Body of pancreas (tissue), 4 donors: ENCODE results near the gene GABRR1. TPM values are rescaled to one million over a fixed set of nuclear protein-coding genes. Genes with fewer than 3 reads are reported as not detected.

ENCODE experiments used
- ATAC-seq: fragments of 150-250 bp; one replicate; pipeline ENCODE4 v1.9.1; 2016
- DNase-seq, 4 donors: peaks; one replicate each; pipeline ENCODE4 v3.0.0-alpha.2; 2019
- H3K27ac ChIP-seq, 4 donors: fragments of 200-600 bp; sonication (generic); 1 replicate in 3 of 4; 2 replicates in 1 of 4; pipeline versions ENCODE4 v1.5.1 to v1.6.1; 2016 to 2019; ENCODE audit warnings: mild to moderate bottlenecking in 1 of 4, mixed read lengths in 1 of 4, moderate library complexity in 1 of 4
- H3K27me3 ChIP-seq, 2 donors: fragments of 200-600 bp; sonication (generic); one replicate each; pipeline ENCODE4 v1.6.0; 2016; ENCODE audit warnings: mild to moderate bottlenecking in 1 of 2
- H3K36me3 ChIP-seq, 2 donors: fragments of 200-600 bp; sonication (generic); replicated peaks in 1 of 2; 2 replicates each; pipeline ENCODE4 v1.5.1; 2016; ENCODE audit warnings: low read depth in 2 of 2; ENCODE audit not compliant: insufficient read depth in 1 of 2
- H3K4me1 ChIP-seq: fragments of 200-600 bp; sonication (generic); one replicate; pipeline ENCODE4 v1.6.0; 2016
- H3K4me3 ChIP-seq, 2 donors: fragments of 200-600 bp; sonication (generic); 1 replicate in 1 of 2; 2 replicates in 1 of 2; pipeline ENCODE4 v1.5.1; 2016 to 2019
- H3K9me3 ChIP-seq, 3 donors: fragments of 200-600 bp; sonication (generic); 1 replicate in 2 of 3; 2 replicates in 1 of 3; pipeline ENCODE4 v1.5.1; 2016
- POLR2A ChIP-seq, 3 donors: fragments of 450-650 bp; IDR thresholded peaks; one replicate each; pipeline ENCODE4 v1.6.1; 2016; ENCODE audit warnings: antibody characterized with exemption in 3 of 3, mild to moderate bottlenecking in 2 of 3
- WGBS, 2 donors: methylation state at CpG; one replicate each; pipeline ENCODE4 v1.1.5; 2017; 5-methylcytosine and 5-hydroxymethylcytosine counted together
- intact Hi-C: fragments of 100-400 bp; cut with DNase I; formaldehyde crosslinking; loops from one replicate; pipeline ENCODE4 v1.15.1; 2023
- total RNA-seq, 2 donors: library from RNA; depleted of rRNA; stranded (reverse); fragments of >200 nt; gene quantifications; one replicate each; pipeline ENCODE4 v1.1.0, GENCODE V29; 2016
- TF ChIP-seq, protein P1 (sequence below), 7 experiments: fragments of 450-650 bp in 4 of 7; fragments of 200-600 bp in 3 of 7; sonication (generic) in 3 of 7; IDR thresholded peaks; one replicate each; pipeline ENCODE4 v1.5.1; 2016 to 2019; ENCODE audit warnings: antibody characterized with exemption in 7 of 7

GABRR1 gene
- total RNA-seq, result not detected

DNA sequence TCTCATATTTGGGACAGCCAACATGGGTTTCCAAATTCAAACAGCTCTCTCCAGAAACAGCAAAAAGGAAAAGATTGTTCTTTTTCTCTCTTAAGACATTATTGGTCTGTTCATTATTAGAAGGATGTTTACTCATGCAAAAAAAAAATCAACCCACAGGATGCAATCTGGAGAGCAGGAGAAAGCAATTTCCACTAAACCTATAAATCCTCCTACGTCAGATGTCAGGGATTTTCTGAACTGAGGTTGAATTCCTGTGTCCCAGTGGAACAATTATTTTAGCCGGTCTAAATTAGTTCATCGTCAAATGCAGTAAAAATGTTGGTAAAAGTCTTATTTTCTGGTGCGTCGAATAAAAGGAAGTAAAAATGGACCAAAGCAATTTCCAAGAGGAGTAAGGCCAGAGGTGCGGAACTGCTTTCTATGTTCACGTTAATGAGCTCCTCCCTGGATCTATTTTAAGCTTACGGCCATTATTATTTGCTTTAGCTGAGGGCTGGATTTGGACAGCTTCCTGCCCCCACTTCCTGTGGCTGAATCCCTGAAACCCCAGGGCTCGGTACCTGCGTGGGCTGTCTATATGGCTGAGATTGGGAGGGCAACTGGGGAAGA, at the start of gene GABRR1:
GABRR1 (minus strand) TSS at position 60 of the 612 bp plus-strand sequence; CDS start at position 24, 36 bp downstream.
- no peak for ATAC-seq
- H3K27ac ChIP-seq, result no peak within 1 kb of the TSS
- intact Hi-C loops, result no loop called here
- no peaks in the 10 kb centered on the region for H3K4me1 ChIP-seq
- WGBS, 2 donors, result 47 to 60% methylated on average over 10 of the region's 10 CpGs
- DNase-seq, result no peak
- TF ChIP-seq, protein P1, sequence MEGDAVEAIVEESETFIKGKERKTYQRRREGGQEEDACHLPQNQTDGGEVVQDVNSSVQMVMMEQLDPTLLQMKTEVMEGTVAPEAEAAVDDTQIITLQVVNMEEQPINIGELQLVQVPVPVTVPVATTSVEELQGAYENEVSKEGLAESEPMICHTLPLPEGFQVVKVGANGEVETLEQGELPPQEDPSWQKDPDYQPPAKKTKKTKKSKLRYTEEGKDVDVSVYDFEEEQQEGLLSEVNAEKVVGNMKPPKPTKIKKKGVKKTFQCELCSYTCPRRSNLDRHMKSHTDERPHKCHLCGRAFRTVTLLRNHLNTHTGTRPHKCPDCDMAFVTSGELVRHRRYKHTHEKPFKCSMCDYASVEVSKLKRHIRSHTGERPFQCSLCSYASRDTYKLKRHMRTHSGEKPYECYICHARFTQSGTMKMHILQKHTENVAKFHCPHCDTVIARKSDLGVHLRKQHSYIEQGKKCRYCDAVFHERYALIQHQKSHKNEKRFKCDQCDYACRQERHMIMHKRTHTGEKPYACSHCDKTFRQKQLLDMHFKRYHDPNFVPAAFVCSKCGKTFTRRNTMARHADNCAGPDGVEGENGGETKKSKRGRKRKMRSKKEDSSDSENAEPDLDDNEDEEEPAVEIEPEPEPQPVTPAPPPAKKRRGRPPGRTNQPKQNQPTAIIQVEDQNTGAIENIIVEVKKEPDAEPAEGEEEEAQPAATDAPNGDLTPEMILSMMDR (IDR thresholded peaks at IDR 0.05), result no peak
- no peak for TF ChIP-seq POLR2A (IDR thresholded peaks at IDR 0.05)
- H3K4me3 ChIP-seq, result no peak within 1 kb of the TSS
- no peaks in the 10 kb centered on the region for H3K9me3 ChIP-seq
- no peaks in the 10 kb centered on the region for H3K27me3 ChIP-seq
- no peaks in the 10 kb centered on the region for H3K36me3 ChIP-seq

DNA sequence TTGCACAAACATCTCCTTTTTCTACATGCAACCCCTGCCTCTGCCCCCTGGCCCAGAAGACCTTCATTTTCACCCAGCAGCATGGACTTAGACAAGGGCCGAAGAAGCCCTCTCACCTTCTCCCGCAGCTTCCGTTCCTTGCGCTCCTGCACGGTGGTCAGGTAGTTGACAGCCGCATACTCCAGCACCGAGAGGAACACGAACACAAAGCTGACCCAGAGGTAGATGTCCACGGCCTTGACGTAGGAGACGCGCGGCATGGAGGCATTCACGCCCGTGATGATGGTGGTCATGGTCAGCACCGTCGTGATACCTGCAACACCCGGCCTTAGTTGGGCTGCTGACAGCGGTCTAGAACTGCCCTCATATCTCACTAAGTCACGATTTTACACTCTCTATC, 47.1 kb upstream of the GABRR1 start:
- H3K27ac ChIP-seq, result no peak overlapping the region
- H3K36me3 ChIP-seq, result no peaks in the 10 kb centered on the region
- WGBS, 2 donors, result 85 to 87% methylated on average over 20 of the region's 20 CpGs
- TF ChIP-seq, protein P1 (IDR thresholded peaks at IDR 0.05), result no peak
- no peak for TF ChIP-seq POLR2A (IDR thresholded peaks at IDR 0.05)
- intact Hi-C loops, result no loop called here
- peaks cover 13% of the 10 kb centered on the region for H3K4me1 ChIP-seq
- no peaks in the 10 kb centered on the region for H3K27me3 ChIP-seq
- no peak overlapping the region for H3K4me3 ChIP-seq
- no peaks in the 10 kb centered on the region for H3K9me3 ChIP-seq
- no peak for ATAC-seq
- DNase-seq, result no peak

DNA sequence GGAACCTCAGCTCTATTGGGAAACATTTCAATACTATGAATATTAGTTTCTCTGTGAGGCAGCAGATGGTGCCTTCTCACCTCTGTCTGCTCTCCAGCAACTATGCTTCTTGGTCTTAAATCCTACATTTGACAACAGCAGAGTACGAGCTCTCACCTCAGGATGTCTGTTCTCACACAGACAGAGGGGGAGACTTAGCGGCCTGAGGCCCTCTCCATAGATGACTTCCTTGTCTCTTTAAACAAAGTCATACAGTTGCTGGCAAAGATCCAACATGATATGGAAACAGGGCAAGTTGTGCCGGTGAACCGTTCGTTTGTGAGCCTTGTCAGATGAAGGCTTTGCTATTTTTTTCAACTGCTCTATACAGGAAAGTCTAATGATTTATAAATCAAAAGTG, 43.7 kb upstream of the GABRR1 start:
- DNase-seq (peak in 2 of 4 donors; percentile 10 to 17), ATAC-seq (peak; percentile 42)
- no peak for TF ChIP-seq POLR2A (IDR thresholded peaks at IDR 0.05)
- TF ChIP-seq, protein P1 (IDR thresholded peaks at IDR 0.05), result peak in 1 of 7 experiments; percentile 4
- Histone ChIP-seq H3K9me3 (no peaks in the 10 kb centered on the region), H3K4me1 (peaks cover 13% of the 10 kb centered on the region), H3K27me3 (no peaks in the 10 kb centered on the region), H3K27ac (no peak overlapping the region), H3K36me3 (no peaks in the 10 kb centered on the region), H3K4me3 (no peak overlapping the region)
- intact Hi-C loops, result no loop called here
- WGBS, 2 donors, result 8 to 12% methylated on average over 5 of the region's 5 CpGs

DNA sequence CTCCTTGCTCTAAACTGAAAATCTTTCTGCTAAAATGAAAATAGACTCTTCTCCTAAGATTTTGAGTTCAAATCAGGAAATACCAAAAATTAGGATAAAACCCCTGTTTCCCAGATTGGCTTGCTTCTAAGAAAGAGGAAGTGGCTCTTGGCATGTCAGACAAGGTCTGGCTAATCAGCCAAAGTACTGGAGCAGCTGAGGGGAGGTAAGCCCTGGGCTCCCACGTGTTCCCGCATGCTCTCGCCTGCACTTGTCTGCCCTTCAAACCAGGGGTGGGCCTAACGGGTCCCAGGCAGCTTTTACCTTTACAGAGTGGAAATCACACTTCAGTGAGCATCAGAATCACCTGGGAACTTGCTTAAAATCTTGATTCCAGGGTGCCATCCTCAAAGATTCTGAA, 43.2 kb upstream of the GABRR1 start:
- Histone ChIP-seq H3K9me3 (no peaks in the 10 kb centered on the region), H3K4me3 (no peak overlapping the region), H3K27ac (no peak overlapping the region), H3K4me1 (peaks cover 13% of the 10 kb centered on the region), H3K36me3 (no peaks in the 10 kb centered on the region), H3K27me3 (no peaks in the 10 kb centered on the region)
- ATAC-seq, result no peak
- intact Hi-C loops, result no loop called here
- DNase-seq, result no peak
- WGBS, 2 donors, result 43 to 48% methylated on average over 4 of the region's 4 CpGs
- TF ChIP-seq, protein P1 (IDR thresholded peaks at IDR 0.05), result no peak
- TF ChIP-seq POLR2A (IDR thresholded peaks at IDR 0.05), result no peak

DNA sequence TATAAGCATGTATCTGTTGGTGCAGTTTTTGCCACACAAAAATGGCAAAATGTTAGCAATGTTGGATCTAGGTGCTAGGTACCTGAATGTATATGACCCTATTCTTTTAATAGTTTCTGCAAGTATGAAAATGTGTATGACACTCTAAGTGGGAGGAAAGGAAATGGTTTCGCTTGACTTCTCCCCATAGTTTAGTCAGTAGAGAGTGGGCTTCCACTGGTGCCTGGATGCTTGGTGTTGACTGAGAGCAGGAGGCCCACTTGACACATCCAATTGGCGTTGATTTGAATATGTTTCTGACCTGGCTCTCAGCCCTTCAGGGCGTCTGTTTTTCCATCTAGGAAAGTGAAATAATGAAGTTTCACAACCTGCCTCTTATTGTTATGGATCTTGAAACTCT, 41.8 kb upstream of the GABRR1 start:
- intact Hi-C loops, result no loop called here
- 79% methylated on average over 3 of the region's 3 CpGs for WGBS, 2 donors

More for the DNA sequence above, 41.8 kb upstream of the GABRR1 start:
- no peak for ATAC-seq
- no peak overlapping the region for H3K4me3 ChIP-seq
- peaks cover 13% of the 10 kb centered on the region for H3K4me1 ChIP-seq
- H3K9me3 ChIP-seq, result no peaks in the 10 kb centered on the region
- no peaks in the 10 kb centered on the region for H3K36me3 ChIP-seq
- TF ChIP-seq, protein P1 (IDR thresholded peaks at IDR 0.05), result no peak
- TF ChIP-seq POLR2A (IDR thresholded peaks at IDR 0.05), result no peak
- no peaks in the 10 kb centered on the region for H3K27me3 ChIP-seq
- H3K27ac ChIP-seq, result no peak overlapping the region
- DNase-seq, result no peak
